ACC112 (cell line): Measurements from ENCODE around the gene SNX19.

Experiments
- H2AFZ ChIP-seq: fragments of 200-600 bp; sonication (generic); one replicate; pipeline ENCODE4 v1.6.0; 2017; ENCODE audit warnings: antibody characterized with exemption, low read length; ENCODE audit not compliant: unreplicated experiment
- H3K27ac ChIP-seq: fragments of 200-600 bp; sonication (generic); 2 replicates; pipeline ENCODE4 v1.5.1; 2014; ENCODE audit warnings: low read depth, mild to moderate bottlenecking, antibody characterized with exemption, low read length, moderate library complexity
- H3K27me3 ChIP-seq: fragments of 200-600 bp; sonication (generic); 2 replicates; pipeline ENCODE4 v1.6.1; 2014; ENCODE audit warnings: mild to moderate bottlenecking, antibody characterized with exemption, low read length, moderate library complexity, mixed read lengths; ENCODE audit not compliant: insufficient read depth
- H3K36me3 ChIP-seq: fragments of 200-600 bp; sonication (generic); 2 replicates; pipeline ENCODE4 v1.6.1; 2016; ENCODE audit warnings: mild to moderate bottlenecking, antibody characterized with exemption, low read length, moderate library complexity, mixed read lengths; ENCODE audit not compliant: insufficient read depth
- H3K4me1 ChIP-seq: fragments of 200-600 bp; sonication (generic); one replicate; pipeline ENCODE4 v1.6.1; 2016; ENCODE audit warnings: low read length, mixed read lengths; ENCODE audit not compliant: insufficient read depth, unreplicated experiment, control insufficient read depth
- H3K4me3 ChIP-seq: fragments of 200-600 bp; sonication (generic); 2 replicates; pipeline ENCODE4 v1.5.1; 2014; ENCODE audit warnings: mild to moderate bottlenecking, low read depth, low read length
- H3K79me2 ChIP-seq: fragments of 200-600 bp; sonication (generic); one replicate; pipeline ENCODE4 v1.6.0; 2016; ENCODE audit warnings: low read length; ENCODE audit not compliant: control insufficient read depth, unreplicated experiment, insufficient read depth

The SNX19 gene, protein sequence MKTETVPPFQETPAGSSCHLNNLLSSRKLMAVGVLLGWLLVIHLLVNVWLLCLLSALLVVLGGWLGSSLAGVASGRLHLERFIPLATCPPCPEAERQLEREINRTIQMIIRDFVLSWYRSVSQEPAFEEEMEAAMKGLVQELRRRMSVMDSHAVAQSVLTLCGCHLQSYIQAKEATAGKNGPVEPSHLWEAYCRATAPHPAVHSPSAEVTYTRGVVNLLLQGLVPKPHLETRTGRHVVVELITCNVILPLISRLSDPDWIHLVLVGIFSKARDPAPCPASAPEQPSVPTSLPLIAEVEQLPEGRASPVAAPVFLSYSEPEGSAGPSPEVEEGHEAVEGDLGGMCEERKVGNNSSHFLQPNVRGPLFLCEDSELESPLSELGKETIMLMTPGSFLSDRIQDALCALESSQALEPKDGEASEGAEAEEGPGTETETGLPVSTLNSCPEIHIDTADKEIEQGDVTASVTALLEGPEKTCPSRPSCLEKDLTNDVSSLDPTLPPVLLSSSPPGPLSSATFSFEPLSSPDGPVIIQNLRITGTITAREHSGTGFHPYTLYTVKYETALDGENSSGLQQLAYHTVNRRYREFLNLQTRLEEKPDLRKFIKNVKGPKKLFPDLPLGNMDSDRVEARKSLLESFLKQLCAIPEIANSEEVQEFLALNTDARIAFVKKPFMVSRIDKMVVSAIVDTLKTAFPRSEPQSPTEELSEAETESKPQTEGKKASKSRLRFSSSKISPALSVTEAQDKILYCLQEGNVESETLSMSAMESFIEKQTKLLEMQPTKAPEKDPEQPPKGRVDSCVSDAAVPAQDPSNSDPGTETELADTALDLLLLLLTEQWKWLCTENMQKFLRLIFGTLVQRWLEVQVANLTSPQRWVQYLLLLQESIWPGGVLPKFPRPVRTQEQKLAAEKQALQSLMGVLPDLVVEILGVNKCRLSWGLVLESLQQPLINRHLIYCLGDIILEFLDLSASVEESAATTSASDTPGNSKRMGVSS

DNA sequence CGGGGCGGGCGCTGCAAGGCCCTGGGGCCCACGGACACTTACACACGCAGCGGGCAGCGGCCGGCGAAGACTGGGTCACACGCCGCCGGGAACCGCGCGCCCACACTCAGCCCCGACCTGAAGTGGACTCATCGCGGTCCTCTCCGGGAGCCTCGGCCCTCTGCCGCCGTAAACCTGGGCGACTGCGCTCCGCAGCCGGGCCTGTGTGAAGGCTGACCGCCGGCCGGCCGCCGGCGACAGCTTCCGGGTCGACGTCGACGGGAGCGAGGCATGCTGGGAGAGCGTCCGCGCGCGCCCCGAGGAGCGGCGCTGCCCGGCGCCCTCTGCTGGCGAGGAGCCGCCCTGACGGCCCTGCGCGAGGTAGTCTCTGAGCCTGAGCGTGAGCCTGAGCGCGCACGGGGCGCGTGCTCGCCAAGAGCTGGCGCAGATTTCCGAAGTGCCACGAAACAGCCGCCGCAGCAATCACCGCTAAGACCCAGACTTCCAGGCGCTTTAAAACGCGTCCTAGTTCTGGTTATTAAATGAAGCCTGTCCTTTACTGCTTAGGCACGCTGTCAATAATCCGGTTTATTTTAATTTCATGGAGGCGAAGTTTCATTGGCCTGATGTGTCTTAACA is at the start of gene SNX19:
TSS of gene SNX19 (minus strand) at position 242 of the 618 bp plus-strand sequence. CDS start 540 bp downstream, outside the sequence.
- peak within 1 kb of the TSS; percentile 60 for H3K27ac ChIP-seq
- peak within 1 kb of the TSS; percentile 90 for H2AFZ ChIP-seq
- peaks cover 35% of the 10 kb centered on the region for H3K36me3 ChIP-seq
- H3K79me2 ChIP-seq = peaks cover 45% of the 10 kb centered on the region
- H3K4me1 ChIP-seq = peaks cover 9% of the 10 kb centered on the region
- H3K27me3 ChIP-seq = no peaks in the 10 kb centered on the region
- peak within 1 kb of the TSS; percentile 80 for H3K4me3 ChIP-seq

DNA sequence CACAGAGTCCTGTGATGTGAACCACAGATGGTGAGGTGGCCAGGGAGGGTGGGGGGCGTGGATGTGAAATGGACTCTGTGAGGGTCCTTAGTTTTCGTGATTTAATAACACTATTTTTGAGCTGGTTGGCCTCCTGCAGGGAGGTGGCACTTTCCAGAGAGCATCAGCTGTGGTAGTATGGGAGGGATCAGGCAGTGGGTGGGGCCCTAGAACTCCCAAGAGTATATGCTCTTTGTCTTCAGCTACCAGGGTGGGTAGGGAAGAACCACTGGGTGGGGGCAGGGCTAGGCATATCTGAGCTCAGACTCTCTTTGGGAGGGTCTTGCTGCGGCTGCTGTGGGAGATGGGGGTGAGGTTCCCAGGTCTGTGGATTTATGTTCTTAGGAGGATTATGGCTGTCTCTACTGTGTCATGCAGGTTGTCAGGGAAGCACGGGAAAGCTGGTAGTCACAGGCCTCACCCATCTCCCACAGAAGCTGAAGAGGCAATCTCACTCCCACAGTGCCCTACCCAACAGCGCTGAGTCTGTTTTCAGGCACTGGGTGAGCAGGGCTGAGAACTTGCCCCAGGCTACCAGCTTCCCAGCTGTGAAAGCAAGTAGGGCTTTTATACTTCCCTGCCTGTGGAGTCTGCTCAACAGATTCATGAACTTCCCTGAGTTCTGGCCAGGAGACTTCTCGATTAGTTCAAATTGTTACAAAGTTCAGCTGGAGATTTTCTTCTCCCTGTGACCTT is 47.9 kb upstream of the SNX19 start:
- Histone ChIP-seq H2AFZ (no peak overlapping the region), H3K4me1 (no peaks in the 10 kb centered on the region), H3K27me3 (no peaks in the 10 kb centered on the region), H3K79me2 (no peaks in the 10 kb centered on the region), H3K4me3 (no peak overlapping the region), H3K36me3 (no peaks in the 10 kb centered on the region), H3K27ac (no peak overlapping the region)

DNA sequence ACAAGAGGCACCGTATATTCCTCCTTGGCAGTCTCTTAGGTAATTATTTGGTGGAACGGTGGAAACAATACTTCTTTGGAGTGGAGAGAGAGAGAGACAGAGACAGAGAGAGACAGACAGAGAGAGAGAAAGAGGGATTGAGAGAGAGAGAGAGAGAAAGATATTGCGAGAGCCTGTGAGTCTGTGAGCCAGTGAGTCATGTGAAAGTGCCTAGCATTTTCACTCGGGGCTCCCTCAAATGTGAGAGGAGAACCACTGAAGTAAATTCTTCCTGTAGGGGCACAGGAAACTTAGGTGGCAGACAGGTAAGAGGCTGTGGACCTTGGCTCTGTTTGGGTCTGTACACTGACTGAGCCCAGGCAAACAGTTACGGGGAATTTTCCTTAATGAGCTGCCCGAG is 31.6 kb upstream of the SNX19 start:
- H3K27ac ChIP-seq = no peak overlapping the region
- H3K4me1 ChIP-seq = peaks cover 24% of the 10 kb centered on the region
- H3K27me3 ChIP-seq = no peaks in the 10 kb centered on the region
- H3K36me3 ChIP-seq = no peaks in the 10 kb centered on the region
- no peak overlapping the region for H3K4me3 ChIP-seq
- H2AFZ ChIP-seq = peak overlapping the region; percentile 32
- no peaks in the 10 kb centered on the region for H3K79me2 ChIP-seq

DNA sequence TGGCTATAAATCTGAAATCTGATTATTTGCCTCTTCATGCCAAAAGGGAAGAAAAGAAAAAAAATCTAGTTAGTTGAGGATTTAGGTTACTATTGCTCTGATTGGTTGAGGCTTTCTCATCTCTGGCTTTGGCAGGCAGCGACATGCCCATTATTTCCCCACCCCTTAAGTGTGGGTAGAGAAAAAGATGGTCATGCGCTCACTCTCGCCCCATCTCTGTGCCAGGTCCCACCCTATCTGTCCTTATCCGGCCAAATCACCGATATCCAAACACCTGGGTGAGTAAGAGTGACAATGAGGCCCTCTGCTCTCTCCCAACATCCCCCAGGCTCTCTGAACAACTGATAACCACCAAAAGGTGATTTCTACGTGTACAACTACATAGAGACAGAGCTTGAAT is 31.2 kb upstream of the SNX19 start:
- Histone ChIP-seq H3K27ac (no peak overlapping the region), H3K27me3 (no peaks in the 10 kb centered on the region), H2AFZ (peak overlapping the region; percentile 32), H3K79me2 (no peaks in the 10 kb centered on the region), H3K36me3 (no peaks in the 10 kb centered on the region), H3K4me1 (peaks cover 24% of the 10 kb centered on the region), H3K4me3 (no peak overlapping the region)

DNA sequence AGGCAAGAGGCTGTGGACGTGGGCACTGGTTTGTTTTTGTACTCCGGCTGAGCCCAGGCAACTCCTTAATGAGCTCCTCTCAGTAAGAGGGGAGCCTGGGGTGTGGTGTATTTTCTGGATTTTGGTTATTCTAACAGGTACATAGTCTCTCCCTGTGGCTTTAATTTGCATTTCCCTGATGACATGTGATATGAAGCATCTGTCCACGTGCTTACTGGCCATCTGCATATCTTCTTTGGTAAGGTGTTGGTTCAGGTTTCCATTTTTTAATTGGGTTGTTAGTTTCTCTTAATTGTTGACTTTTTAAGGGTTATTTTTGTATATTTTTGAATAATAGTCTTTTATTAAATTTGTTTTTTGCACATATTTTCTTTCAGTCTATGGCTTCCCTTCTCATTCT is 30.8 kb upstream of the SNX19 start:
- H3K27me3 ChIP-seq = no peaks in the 10 kb centered on the region
- H3K4me1 ChIP-seq = peaks cover 24% of the 10 kb centered on the region
- H3K27ac ChIP-seq = no peak overlapping the region
- no peaks in the 10 kb centered on the region for H3K36me3 ChIP-seq
- H3K79me2 ChIP-seq = no peaks in the 10 kb centered on the region
- peak overlapping the region; percentile 42 for H2AFZ ChIP-seq
- H3K4me3 ChIP-seq = no peak overlapping the region

DNA sequence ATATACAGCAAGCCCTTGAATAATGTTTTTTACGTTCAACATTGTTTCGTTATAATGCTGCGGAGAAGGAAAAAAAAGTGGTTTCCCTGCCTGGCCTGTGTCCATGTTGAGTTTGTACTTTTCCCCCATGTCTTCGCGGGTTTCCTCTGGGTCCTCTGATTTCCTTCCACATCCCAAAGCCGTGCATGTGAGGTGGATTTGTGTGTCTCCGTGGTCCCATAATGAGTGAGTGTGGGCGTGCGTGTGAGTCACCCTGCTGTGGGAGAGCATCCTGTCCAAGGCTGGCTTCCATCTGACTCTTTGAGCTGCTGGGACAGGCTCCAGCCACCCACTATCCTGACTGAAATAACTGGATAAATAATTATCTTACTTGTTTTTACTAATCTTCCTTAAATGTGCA is 29.6 kb upstream of the SNX19 start:
- peak overlapping the region; percentile 10; the same call in 1 of the 2 replicates for H3K27ac ChIP-seq
- H2AFZ ChIP-seq = peak overlapping the region; percentile 42

DNA sequence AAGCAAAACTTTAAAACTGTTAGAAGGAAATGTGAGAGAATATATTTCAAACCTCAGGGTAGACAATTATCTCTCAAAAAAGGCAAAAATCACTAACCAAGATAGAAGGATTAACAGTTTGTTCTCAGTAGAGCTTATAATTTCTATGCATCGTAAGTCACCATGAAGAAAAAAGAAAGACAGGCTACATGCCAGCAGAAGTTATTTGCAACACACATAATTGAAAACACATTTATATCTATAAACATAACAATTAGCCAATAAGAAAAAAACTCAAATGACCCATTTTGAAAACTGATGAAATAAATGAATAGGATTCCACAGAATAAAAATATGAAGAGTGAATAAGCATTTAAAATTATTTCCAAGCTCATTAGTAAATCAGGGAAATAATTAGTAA is 24.4 kb upstream of the SNX19 start:
- Histone ChIP-seq H2AFZ (no peak overlapping the region), H3K79me2 (no peaks in the 10 kb centered on the region), H3K4me1 (peaks cover 4% of the 10 kb centered on the region), H3K4me3 (no peak overlapping the region), H3K27me3 (peaks cover 3% of the 10 kb centered on the region; the same call in 1 of the 2 replicates), H3K27ac (no peak overlapping the region), H3K36me3 (no peaks in the 10 kb centered on the region)

More for the DNA sequence above, 29.6 kb upstream of the SNX19 start:
- no peaks in the 10 kb centered on the region for H3K27me3 ChIP-seq
- peaks cover 24% of the 10 kb centered on the region for H3K4me1 ChIP-seq
- peak overlapping the region; percentile 26; the same call in 1 of the 2 replicates for H3K4me3 ChIP-seq
- H3K36me3 ChIP-seq = no peaks in the 10 kb centered on the region
- no peaks in the 10 kb centered on the region for H3K79me2 ChIP-seq

DNA sequence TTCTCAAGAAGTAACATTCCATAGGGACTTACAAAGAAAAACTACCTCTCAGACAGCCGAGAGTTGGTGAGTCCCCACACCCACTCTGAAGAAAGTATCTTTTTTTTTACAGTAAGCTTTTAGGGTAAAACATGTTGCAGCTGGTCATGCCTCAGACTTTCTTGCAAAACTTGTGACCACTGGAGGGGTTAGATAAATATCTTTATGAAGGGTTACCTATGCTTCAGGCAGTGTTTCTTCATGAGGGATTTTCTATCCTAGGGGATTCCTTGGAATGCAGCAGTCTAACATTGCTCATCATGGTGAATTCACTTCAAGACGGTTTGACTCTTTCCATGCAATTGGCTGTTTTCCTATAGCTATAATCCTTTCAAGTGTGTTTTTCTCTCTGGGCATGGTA is 20.8 kb upstream of the SNX19 start:
- Histone ChIP-seq H3K27ac (no peak overlapping the region), H3K4me1 (no peaks in the 10 kb centered on the region), H2AFZ (no peak overlapping the region), H3K27me3 (peaks cover 3% of the 10 kb centered on the region; the same call in 1 of the 2 replicates), H3K4me3 (no peak overlapping the region), H3K36me3 (no peaks in the 10 kb centered on the region), H3K79me2 (no peaks in the 10 kb centered on the region)

DNA sequence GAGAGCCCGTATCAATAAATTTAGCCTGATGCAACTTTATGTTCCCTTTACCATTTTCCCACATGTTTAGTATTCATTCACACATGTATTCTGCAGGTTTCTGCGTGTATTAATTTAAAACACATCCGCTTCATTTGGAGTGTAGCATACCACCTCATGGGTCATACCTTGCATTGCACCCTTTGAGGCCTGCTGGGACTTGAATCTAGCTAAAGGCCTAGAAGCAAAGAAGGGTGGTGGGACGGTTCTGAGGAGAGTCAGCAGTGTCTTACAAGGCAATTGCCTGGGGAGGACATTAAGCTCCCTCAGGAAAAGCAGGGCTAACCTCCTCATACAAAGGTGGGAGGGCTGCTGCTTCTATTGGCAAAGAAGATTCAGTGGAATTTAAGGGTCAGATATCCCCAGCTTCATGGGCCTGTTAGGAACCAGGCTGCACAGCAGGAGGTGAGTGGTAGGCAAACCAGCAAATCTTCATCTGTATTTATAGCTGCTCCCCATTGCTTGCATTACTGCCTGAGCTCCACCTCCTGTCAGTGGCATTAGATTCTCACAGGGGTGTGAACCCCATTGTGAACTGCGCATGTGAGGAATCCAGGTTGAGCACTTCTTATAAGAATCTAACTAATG is 15.9 kb upstream of the SNX19 start:
- no peak overlapping the region for H3K4me3 ChIP-seq
- no peaks in the 10 kb centered on the region for H3K36me3 ChIP-seq
- no peaks in the 10 kb centered on the region for H3K79me2 ChIP-seq
- H3K4me1 ChIP-seq = no peaks in the 10 kb centered on the region
- no peak overlapping the region for H2AFZ ChIP-seq
- no peak overlapping the region for H3K27ac ChIP-seq
- H3K27me3 ChIP-seq = no peaks in the 10 kb centered on the region; the same call in 1 of the 2 replicates
